Gastrocnemius medialis (tissue), 4 donors: ENCODE results near the gene POLA1.

Experiments
- POLR2A ChIP-seq, 2 donors: fragments of 450-650 bp; IDR thresholded peaks; one replicate each; pipeline ENCODE4 v1.6.1; 2017; ENCODE audit warnings: antibody characterized with exemption in 2 of 2, mild to moderate bottlenecking in 2 of 2, moderate library complexity in 2 of 2
- TF ChIP-seq, protein P1 (sequence below), 5 experiments: fragments of 450-650 bp in 3 of 5; fragments of 200-600 bp in 2 of 5; sonication (generic) in 2 of 5; IDR thresholded peaks in 4 of 5; conservative IDR thresholded peaks in 1 of 5; 1 replicate in 4 of 5; 2 replicates in 1 of 5; pipeline ENCODE4 v1.5.1; 2016 to 2019; ENCODE audit warnings: antibody characterized with exemption in 5 of 5, mild to moderate bottlenecking in 3 of 5, moderate library complexity in 3 of 5

- no peak for TF ChIP-seq POLR2A (IDR thresholded peaks at IDR 0.05)
- TF ChIP-seq, protein P1, sequence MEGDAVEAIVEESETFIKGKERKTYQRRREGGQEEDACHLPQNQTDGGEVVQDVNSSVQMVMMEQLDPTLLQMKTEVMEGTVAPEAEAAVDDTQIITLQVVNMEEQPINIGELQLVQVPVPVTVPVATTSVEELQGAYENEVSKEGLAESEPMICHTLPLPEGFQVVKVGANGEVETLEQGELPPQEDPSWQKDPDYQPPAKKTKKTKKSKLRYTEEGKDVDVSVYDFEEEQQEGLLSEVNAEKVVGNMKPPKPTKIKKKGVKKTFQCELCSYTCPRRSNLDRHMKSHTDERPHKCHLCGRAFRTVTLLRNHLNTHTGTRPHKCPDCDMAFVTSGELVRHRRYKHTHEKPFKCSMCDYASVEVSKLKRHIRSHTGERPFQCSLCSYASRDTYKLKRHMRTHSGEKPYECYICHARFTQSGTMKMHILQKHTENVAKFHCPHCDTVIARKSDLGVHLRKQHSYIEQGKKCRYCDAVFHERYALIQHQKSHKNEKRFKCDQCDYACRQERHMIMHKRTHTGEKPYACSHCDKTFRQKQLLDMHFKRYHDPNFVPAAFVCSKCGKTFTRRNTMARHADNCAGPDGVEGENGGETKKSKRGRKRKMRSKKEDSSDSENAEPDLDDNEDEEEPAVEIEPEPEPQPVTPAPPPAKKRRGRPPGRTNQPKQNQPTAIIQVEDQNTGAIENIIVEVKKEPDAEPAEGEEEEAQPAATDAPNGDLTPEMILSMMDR (IDR thresholded peaks at IDR 0.05 in 4 of 5, conservative IDR thresholded peaks at IDR 0.05 in 1 of 5), result no peak
These were observed 102.5 kb downstream of the POLA1 start for GRCh38 chrX:24796204-24796603.
